Lower leg skin (tissue), 3 donors: ENCODE results near the gene PLXNB1.

Experiments used
- CTCF ChIP-seq, 3 donors: fragments of 450-650 bp; IDR thresholded peaks; one replicate each; pipeline ENCODE4 v1.5.1; 2016; ENCODE audit warnings: antibody characterized with exemption in 3 of 3, mild to moderate bottlenecking in 3 of 3, moderate library complexity in 2 of 3
- POLR2A ChIP-seq, 2 donors: fragments of 450-650 bp; IDR thresholded peaks; one replicate each; pipeline ENCODE4 v1.6.1; 2016 to 2017; ENCODE audit warnings: antibody characterized with exemption in 2 of 2, mild to moderate bottlenecking in 1 of 2, moderate library complexity in 1 of 2

GRCh38 chr3:48397767-48398681 is 31.9 kb downstream of the PLXNB1 start:
- no peak for TF ChIP-seq CTCF (IDR thresholded peaks at IDR 0.05)
- no peak for TF ChIP-seq POLR2A (IDR thresholded peaks at IDR 0.05)
